T-helper 1 cell treated with Interleukin-12 subunit alpha and Interleukin-12 subunit beta and Interleukin-4 antibody, amounts not matched to agents 30 μg/mL and 1 μg/mL, for 36 hours (primary cell): Measurements from ENCODE around the gene DENND2A.
"Not testable (repeated sequence)": the region's sequence is repeated elsewhere in the genome, so short reads cannot be mapped to it uniquely, and the experiment has no call there.

Experiments used
- H3K27ac Mint-ChIP-seq: one replicate; pipeline ENCODE4 v1.8.0; 2021; ENCODE audit warnings: mild to moderate bottlenecking, mixed read lengths
- H3K27me3 Mint-ChIP-seq: one replicate; pipeline ENCODE4 v1.8.0; 2021; ENCODE audit warnings: low read depth, mixed read lengths
- H3K36me3 Mint-ChIP-seq: one replicate; pipeline ENCODE4 v1.8.0; 2021; ENCODE audit warnings: low read depth, mixed read lengths
- H3K4me1 Mint-ChIP-seq: one replicate; pipeline ENCODE4 v1.8.0; 2021; ENCODE audit warnings: low read depth, mixed read lengths
- H3K4me3 Mint-ChIP-seq: one replicate; pipeline ENCODE4 v1.8.0; 2021; ENCODE audit warnings: mild to moderate bottlenecking, moderate library complexity, mixed read lengths
- H3K9me3 Mint-ChIP-seq: one replicate; pipeline ENCODE4 v1.8.0; 2021; ENCODE audit warnings: mixed read lengths

The DENND2A gene

DNA sequence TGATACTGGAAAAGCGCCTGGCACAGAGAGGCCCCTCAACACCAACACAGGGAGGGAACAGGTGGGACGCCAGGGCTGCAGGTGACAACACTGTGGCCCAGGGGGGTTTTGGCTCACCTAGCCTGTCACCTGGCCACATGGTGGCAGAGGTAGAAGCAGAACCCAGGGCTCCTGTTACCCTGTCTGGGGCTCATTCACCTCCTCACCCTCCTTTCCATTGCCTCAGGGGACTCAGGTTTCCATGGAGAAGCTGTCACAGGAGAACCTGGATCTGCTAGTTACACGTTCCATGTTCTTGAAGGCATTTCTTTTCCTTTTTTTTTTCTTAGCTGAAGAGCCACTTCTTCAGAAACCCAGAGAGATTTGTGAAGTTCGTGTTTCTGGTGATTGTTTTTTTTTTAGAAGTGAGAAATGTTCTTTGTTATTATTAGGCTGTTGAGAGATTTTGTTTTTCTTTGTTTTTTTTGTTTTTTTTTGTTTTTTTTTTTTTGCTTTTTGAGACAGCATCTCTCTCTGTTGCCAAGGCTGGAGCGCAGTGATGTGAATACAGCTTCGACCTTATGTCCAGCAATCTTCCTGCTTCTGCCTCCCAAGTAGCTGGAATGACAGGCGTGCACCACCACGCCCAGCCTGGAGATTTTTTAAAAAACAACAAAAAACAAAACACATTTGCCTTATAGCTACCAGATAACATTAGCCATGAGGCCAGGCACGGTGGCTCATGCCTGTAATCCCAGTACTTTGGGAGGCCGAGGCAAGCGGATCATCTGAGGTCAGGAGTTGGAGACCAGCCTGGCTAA lies 16.0 kb downstream of the DENND2A start:
- Mint-ChIP-seq H3K36me3 (no peaks in the 10 kb centered on the region), H3K27me3 (no peaks in the 10 kb centered on the region), H3K4me1 (no peaks in the 10 kb centered on the region), H3K9me3 (no peaks in the 10 kb centered on the region), H3K27ac (no peak overlapping the region), H3K4me3 (no peak overlapping the region)

DNA sequence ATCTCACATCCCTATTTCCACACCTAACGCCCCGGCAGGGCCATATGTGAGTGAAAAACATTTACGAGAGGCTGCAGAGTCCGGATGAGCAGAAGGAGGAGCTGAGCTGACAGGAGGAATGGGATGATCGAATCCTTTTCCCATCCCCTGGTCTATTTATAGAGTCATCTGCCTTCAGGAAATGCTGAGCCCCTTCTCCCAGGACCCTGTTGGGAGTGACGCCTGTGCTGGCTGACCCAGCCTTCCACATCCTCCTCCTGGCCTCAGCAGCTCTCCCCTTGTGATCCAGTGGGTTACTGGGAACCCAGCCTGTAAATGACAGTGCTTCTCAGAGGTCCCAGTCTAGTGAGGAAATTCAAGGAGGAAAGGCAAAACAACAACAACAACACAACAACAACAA lies 16.6 kb downstream of the DENND2A start:
- no peak overlapping the region for H3K27ac Mint-ChIP-seq
- H3K4me1 Mint-ChIP-seq = no peaks in the 10 kb centered on the region
- H3K4me3 Mint-ChIP-seq = no peak overlapping the region
- no peaks in the 10 kb centered on the region for H3K9me3 Mint-ChIP-seq
- no peaks in the 10 kb centered on the region for H3K36me3 Mint-ChIP-seq
- no peaks in the 10 kb centered on the region for H3K27me3 Mint-ChIP-seq

GRCh38 chr7:140621401-140622021 lies 19.1 kb downstream of the DENND2A start:
- Mint-ChIP-seq H3K27me3 (no peaks in the 10 kb centered on the region), H3K36me3 (no peaks in the 10 kb centered on the region), H3K4me1 (no peaks in the 10 kb centered on the region), H3K4me3 (no peak overlapping the region), H3K27ac (no peak overlapping the region), H3K9me3 (no peaks in the 10 kb centered on the region)

DNA sequence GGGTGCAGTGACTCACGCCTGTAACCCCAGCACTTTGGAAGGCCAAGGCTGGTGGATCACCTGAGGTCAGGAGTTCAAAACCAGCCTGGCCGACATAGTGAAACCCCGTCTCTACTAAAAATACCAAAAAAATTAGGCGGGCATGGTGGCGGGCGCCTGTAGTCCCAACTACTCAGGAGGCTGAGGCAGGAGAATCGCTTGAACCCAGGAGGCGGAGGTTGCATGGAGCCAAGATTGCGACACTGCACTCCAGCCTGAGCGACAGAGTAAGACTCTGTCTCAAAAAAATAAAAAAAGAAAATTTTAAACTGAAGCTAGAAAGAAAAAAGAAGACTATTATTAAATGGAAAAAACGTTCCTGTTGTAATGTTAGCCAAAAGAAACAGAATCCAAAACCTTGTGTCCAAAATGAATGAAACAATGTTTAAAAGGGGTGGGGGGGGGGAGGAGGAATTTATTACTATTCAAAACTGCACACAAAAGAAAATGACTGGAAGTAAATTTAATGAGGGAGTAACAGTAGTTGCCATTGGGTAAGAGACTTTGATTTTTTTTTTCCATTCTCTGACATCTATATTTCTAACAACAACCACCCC lies 20.6 kb downstream of the DENND2A start:
- not testable (repeated sequence) for H3K27me3 Mint-ChIP-seq, H3K27ac Mint-ChIP-seq, H3K4me1 Mint-ChIP-seq, H3K9me3 Mint-ChIP-seq, H3K4me3 Mint-ChIP-seq, H3K36me3 Mint-ChIP-seq

DNA sequence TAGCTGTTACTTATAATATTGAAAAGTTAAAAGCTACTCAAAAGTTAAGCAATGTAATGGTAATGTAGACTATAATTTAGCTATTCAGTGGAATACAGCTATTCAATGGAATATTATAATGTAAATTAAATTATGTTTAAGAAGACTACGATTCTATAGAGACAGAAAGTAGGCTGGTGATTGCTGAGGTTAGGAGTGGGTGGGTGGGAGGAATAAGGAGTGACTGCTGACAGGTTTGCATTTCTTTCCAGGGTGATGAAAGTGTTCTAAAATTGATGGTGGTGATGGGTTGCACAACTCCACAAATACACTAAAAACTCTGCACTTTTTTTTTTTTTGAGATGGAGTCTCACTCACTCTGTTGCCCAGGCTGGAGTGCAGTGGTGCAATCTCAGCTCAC lies 21.4 kb downstream of the DENND2A start:
- H3K27me3 Mint-ChIP-seq = no peaks in the 10 kb centered on the region
- H3K4me3 Mint-ChIP-seq = no peak overlapping the region
- H3K27ac Mint-ChIP-seq = no peak overlapping the region
- no peaks in the 10 kb centered on the region for H3K36me3 Mint-ChIP-seq
- H3K9me3 Mint-ChIP-seq = no peaks in the 10 kb centered on the region
- H3K4me1 Mint-ChIP-seq = no peaks in the 10 kb centered on the region

DNA sequence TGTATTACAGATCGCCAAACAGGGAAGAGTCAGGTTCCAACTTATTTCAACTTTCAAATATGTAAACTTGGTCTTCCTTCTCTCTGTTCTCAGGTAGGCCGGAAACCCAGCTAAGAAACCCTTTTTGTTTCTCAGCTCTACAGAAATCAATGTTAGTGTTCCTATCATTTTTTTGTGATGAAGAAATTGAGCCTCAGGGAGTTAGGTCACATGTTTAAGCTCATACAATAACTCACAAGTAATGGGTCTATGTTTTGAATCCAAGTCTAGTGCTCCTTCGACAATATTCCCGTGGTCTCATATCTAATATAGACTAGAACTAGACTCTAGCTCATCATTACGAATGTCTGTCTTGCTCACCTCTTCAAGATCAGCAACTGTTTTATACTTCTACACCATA lies 22.3 kb downstream of the DENND2A start:
- Mint-ChIP-seq H3K9me3 (no peaks in the 10 kb centered on the region), H3K4me1 (no peaks in the 10 kb centered on the region), H3K27ac (no peak overlapping the region), H3K36me3 (no peaks in the 10 kb centered on the region), H3K27me3 (no peaks in the 10 kb centered on the region), H3K4me3 (no peak overlapping the region)

GRCh38 chr7:140617081-140617480 lies 23.5 kb downstream of the DENND2A start:
- no peaks in the 10 kb centered on the region for H3K4me1 Mint-ChIP-seq
- H3K4me3 Mint-ChIP-seq = no peak overlapping the region
- no peaks in the 10 kb centered on the region for H3K9me3 Mint-ChIP-seq
- no peaks in the 10 kb centered on the region for H3K36me3 Mint-ChIP-seq
- H3K27ac Mint-ChIP-seq = no peak overlapping the region
- no peaks in the 10 kb centered on the region for H3K27me3 Mint-ChIP-seq

GRCh38 chr7:140616328-140616727 lies 24.3 kb downstream of the DENND2A start:
- no peak overlapping the region for H3K4me3 Mint-ChIP-seq
- H3K9me3 Mint-ChIP-seq = no peaks in the 10 kb centered on the region
- no peaks in the 10 kb centered on the region for H3K27me3 Mint-ChIP-seq
- no peaks in the 10 kb centered on the region for H3K4me1 Mint-ChIP-seq
- no peak overlapping the region for H3K27ac Mint-ChIP-seq
- H3K36me3 Mint-ChIP-seq = no peaks in the 10 kb centered on the region

GRCh38 chr7:140611641-140612040 lies 29.0 kb downstream of the DENND2A start:
- no peaks in the 10 kb centered on the region for H3K4me1 Mint-ChIP-seq
- H3K9me3 Mint-ChIP-seq = no peaks in the 10 kb centered on the region
- H3K36me3 Mint-ChIP-seq = no peaks in the 10 kb centered on the region
- no peak overlapping the region for H3K4me3 Mint-ChIP-seq
- H3K27ac Mint-ChIP-seq = no peak overlapping the region
- H3K27me3 Mint-ChIP-seq = peaks cover 4% of the 10 kb centered on the region

DNA sequence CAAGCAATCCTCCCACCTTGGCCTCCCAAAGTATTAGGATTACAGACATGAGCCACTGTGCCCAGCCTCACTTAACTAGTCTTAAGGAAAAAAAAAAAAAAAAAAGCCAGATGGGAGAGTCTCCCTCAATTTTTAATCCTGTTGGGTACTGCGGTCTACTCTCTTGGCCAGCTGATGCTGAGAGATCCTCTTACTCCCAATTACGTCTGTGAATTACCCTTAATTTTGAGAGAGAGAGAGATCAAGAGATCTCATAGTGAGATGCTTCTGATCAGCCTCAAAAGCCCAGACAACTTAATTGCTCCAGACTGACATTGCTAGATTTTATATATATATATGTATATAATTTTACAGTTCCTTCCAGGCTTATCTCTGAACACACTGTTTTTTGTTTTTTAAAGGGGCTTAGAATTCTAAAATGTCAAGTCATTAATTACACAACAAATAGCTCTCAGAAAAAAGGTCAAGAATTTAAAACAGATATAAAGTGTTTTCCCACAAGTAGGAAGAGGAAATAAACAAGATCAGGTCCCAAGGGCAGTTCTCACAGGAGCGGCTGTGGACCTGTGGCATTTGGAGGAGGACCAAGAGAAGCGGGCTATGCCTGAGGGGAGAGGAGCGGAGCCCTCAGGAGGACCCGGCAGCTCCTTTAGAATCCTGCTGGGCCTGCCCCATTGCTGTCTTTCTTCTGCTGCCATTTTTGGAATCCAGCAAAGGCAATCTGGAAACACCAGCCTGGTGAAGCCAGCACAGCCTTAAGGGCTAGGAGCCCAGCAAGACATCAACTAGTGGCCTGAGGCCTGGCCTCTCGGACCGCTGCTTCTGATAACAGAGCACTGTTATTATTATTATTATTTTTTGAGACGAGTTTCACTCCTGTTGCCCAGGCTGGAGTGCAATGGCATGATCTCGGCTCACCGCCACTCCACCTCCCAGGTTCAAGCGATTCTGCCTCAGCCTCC lies 30.1 kb downstream of the DENND2A start:
- Mint-ChIP-seq H3K27ac (no peak overlapping the region), H3K9me3 (no peaks in the 10 kb centered on the region), H3K27me3 (peaks cover 4% of the 10 kb centered on the region), H3K4me3 (no peak overlapping the region), H3K36me3 (no peaks in the 10 kb centered on the region), H3K4me1 (no peaks in the 10 kb centered on the region)

- H3K36me3 Mint-ChIP-seq = no peaks in the 10 kb centered on the region
Observed at GRCh38 chr7:140609646-140610045, 31.0 kb downstream of the DENND2A start.

GRCh38 chr7:140607441-140607989 lies 33.1 kb downstream of the DENND2A start:
- Mint-ChIP-seq H3K27ac (no peak overlapping the region), H3K27me3 (peaks cover 13% of the 10 kb centered on the region), H3K9me3 (no peaks in the 10 kb centered on the region), H3K36me3 (no peaks in the 10 kb centered on the region), H3K4me1 (no peaks in the 10 kb centered on the region), H3K4me3 (no peak overlapping the region)

More at GRCh38 chr7:140609646-140610045, 31.0 kb downstream of the DENND2A start:
- Mint-ChIP-seq H3K4me3 (no peak overlapping the region), H3K4me1 (no peaks in the 10 kb centered on the region), H3K27ac (no peak overlapping the region), H3K9me3 (no peaks in the 10 kb centered on the region), H3K27me3 (peaks cover 12% of the 10 kb centered on the region)

- Mint-ChIP-seq H3K4me1 (no peaks in the 10 kb centered on the region), H3K9me3 (no peaks in the 10 kb centered on the region)
Observed at GRCh38 chr7:140605337-140605736, 35.3 kb downstream of the DENND2A start.

GRCh38 chr7:140604760-140605159 lies 35.9 kb downstream of the DENND2A start:
- Mint-ChIP-seq H3K9me3 (no peaks in the 10 kb centered on the region), H3K4me1 (no peaks in the 10 kb centered on the region), H3K4me3 (no peak overlapping the region), H3K27ac (no peak overlapping the region), H3K27me3 (peaks cover 10% of the 10 kb centered on the region), H3K36me3 (no peaks in the 10 kb centered on the region)

More at GRCh38 chr7:140605337-140605736, 35.3 kb downstream of the DENND2A start:
- no peak overlapping the region for H3K4me3 Mint-ChIP-seq
- no peaks in the 10 kb centered on the region for H3K36me3 Mint-ChIP-seq
- no peak overlapping the region for H3K27ac Mint-ChIP-seq
- peaks cover 11% of the 10 kb centered on the region for H3K27me3 Mint-ChIP-seq
